Astrocyte (in vitro differentiated cells and primary cell): Measurements from ENCODE around the gene PLEKHA4. TPM values are rescaled to one million over a fixed set of nuclear protein-coding genes. Genes with fewer than 3 reads are reported as not detected.
"Not testable (repeated sequence)": the region's sequence is repeated elsewhere in the genome, so short reads cannot be mapped to it uniquely, and the experiment has no call there.

Experiments used
- DNase-seq: peaks from one replicate; pipeline ENCODE4 v3.0.0-alpha.2; 2010; ENCODE audit warnings: low read depth
- FAIRE-seq: peaks from 2 replicates; lab custom pipeline; 2011; peaks lifted over from hg19 to GRCh38; lab: Jason Lieb, UNC
- H2AFZ ChIP-seq: 2 replicates; pipeline ENCODE4 v1.6.0; 2012; ENCODE audit warnings: low read depth, low read length, inconsistent platforms
- H3K27ac ChIP-seq: 2 replicates; pipeline ENCODE4 v1.5.1; 2011; ENCODE audit warnings: low read depth, low read length, inconsistent platforms
- H3K27me3 ChIP-seq: 2 replicates; pipeline ENCODE4 v1.6.0; 2011; ENCODE audit warnings: low read length, inconsistent platforms; ENCODE audit not compliant: insufficient read depth
- H3K36me3 ChIP-seq: 2 replicates; pipeline ENCODE4 v1.5.1; 2011; ENCODE audit warnings: low read length, inconsistent platforms; ENCODE audit not compliant: insufficient read depth
- H3K4me1 ChIP-seq: 2 replicates; pipeline ENCODE4 v1.5.1; 2011; ENCODE audit warnings: low read length, inconsistent platforms; ENCODE audit not compliant: insufficient read depth
- H3K4me2 ChIP-seq: 2 replicates; pipeline ENCODE4 v1.6.0; 2012; ENCODE audit warnings: low read length, inconsistent platforms
- H3K4me3 ChIP-seq: 2 replicates; pipeline ENCODE4 v1.5.1; 2011; ENCODE audit warnings: low read depth, mild to moderate bottlenecking, low read length, inconsistent platforms; ENCODE audit not compliant: insufficient read depth
- H3K79me2 ChIP-seq: 2 replicates; pipeline ENCODE4 v1.6.0; 2012; ENCODE audit warnings: mild to moderate bottlenecking, low read length, inconsistent platforms; ENCODE audit not compliant: insufficient read depth
- H3K9ac ChIP-seq: 2 replicates; pipeline ENCODE4 v1.6.0; 2012; ENCODE audit warnings: mild to moderate bottlenecking, low read length, inconsistent platforms
- H3K9me3 ChIP-seq: 2 replicates; pipeline ENCODE4 v1.5.1; 2012; ENCODE audit warnings: low read depth, mild to moderate bottlenecking, low read length, inconsistent platforms; ENCODE audit not compliant: insufficient read depth
- H4K20me1 ChIP-seq: 2 replicates; pipeline ENCODE4 v1.6.0; 2012; ENCODE audit warnings: low read length, inconsistent platforms; ENCODE audit not compliant: insufficient read depth
- H3K27ac Mint-ChIP-seq: one replicate; pipeline ENCODE4 v1.8.0; 2021; ENCODE audit warnings: mild to moderate bottlenecking, mixed read lengths; ENCODE audit not compliant: unreplicated experiment
- H3K27me3 Mint-ChIP-seq: one replicate; pipeline ENCODE4 v1.8.0; 2021; ENCODE audit warnings: low read depth, mixed read lengths; ENCODE audit not compliant: unreplicated experiment
- H3K36me3 Mint-ChIP-seq: one replicate; pipeline ENCODE4 v1.8.0; 2021; ENCODE audit warnings: low read depth, mixed read lengths; ENCODE audit not compliant: unreplicated experiment
- H3K4me1 Mint-ChIP-seq: one replicate; pipeline ENCODE4 v1.8.0; 2021; ENCODE audit warnings: low read depth, mixed read lengths; ENCODE audit not compliant: unreplicated experiment
- H3K4me3 Mint-ChIP-seq: one replicate; pipeline ENCODE4 v1.8.0; 2021; ENCODE audit warnings: mild to moderate bottlenecking, moderate library complexity, mixed read lengths; ENCODE audit not compliant: unreplicated experiment
- H3K9me3 Mint-ChIP-seq: one replicate; pipeline ENCODE4 v1.8.0; 2021; ENCODE audit warnings: mild to moderate bottlenecking, mixed read lengths; ENCODE audit not compliant: unreplicated experiment
- CTCF ChIP-seq: IDR thresholded peaks from 2 replicates; pipeline ENCODE4 v1.5.1; 2011; ENCODE audit warnings: low read depth, mild to moderate bottlenecking, inconsistent platforms, low read length, moderate library complexity; ENCODE audit not compliant: insufficient read depth
- EZH2 ChIP-seq: IDR thresholded peaks from 2 replicates; pipeline ENCODE4 v1.6.1; 2012; ENCODE audit warnings: mild to moderate bottlenecking, low read length, inconsistent platforms; ENCODE audit not compliant: insufficient read depth
- total RNA-seq: library from RNA; stranded (reverse); gene quantifications from 2 replicates; pipeline ENCODE4 v1.2.1, GENCODE V29; 2021

The PLEKHA4 gene
- total RNA-seq, 1 donor from 2014 or later: 27.5 TPM

- Histone ChIP-seq H2AFZ (peak overlapping the region; percentile 93), H3K27ac (peak overlapping the region; percentile 65), H4K20me1 (no peaks in the 10 kb centered on the region), H3K4me3 (peak overlapping the region; percentile 60), H3K4me2 (peak overlapping the region; percentile 85), H3K36me3 (no peaks in the 10 kb centered on the region), H3K79me2 (no peaks in the 10 kb centered on the region), H3K9me3 (no peaks in the 10 kb centered on the region), H3K4me1 (peaks cover 12% of the 10 kb centered on the region), H3K9ac (peak overlapping the region; percentile 83), H3K27me3 (no peaks in the 10 kb centered on the region)
- H3K36me3 Mint-ChIP-seq: peaks cover 1% of the 10 kb centered on the region
- H3K27me3 Mint-ChIP-seq: no peaks in the 10 kb centered on the region
- H3K9me3 Mint-ChIP-seq: no peaks in the 10 kb centered on the region
- peak overlapping the region; percentile 85 for H3K4me3 Mint-ChIP-seq
- peak overlapping the region; percentile 96 for H3K27ac Mint-ChIP-seq
- DNase-seq (peak; percentile 90), FAIRE-seq (peak; percentile 94)
- H3K4me1 Mint-ChIP-seq: no peaks in the 10 kb centered on the region
- TF ChIP-seq CTCF (peak; percentile 82), EZH2 (no peak)
These were observed 73.2 kb downstream of the PLEKHA4 start for GRCh38 chr19:48795055-48795684.

GRCh38 chr19:48794291-48794690 lies 74.1 kb downstream of the PLEKHA4 start:
- peak overlapping the region; percentile 85 for H3K4me3 Mint-ChIP-seq
- no peaks in the 10 kb centered on the region for H3K4me1 Mint-ChIP-seq
- Histone ChIP-seq H2AFZ (no peak overlapping the region), H3K4me1 (peaks cover 11% of the 10 kb centered on the region), H4K20me1 (no peaks in the 10 kb centered on the region), H3K79me2 (no peaks in the 10 kb centered on the region), H3K9me3 (no peaks in the 10 kb centered on the region), H3K4me3 (no peak overlapping the region), H3K9ac (peak overlapping the region; percentile 83), H3K36me3 (no peaks in the 10 kb centered on the region), H3K27ac (no peak overlapping the region), H3K27me3 (no peaks in the 10 kb centered on the region), H3K4me2 (peak overlapping the region; percentile 85)
- H3K36me3 Mint-ChIP-seq: peaks cover 1% of the 10 kb centered on the region
- H3K27me3 Mint-ChIP-seq: no peaks in the 10 kb centered on the region
- FAIRE-seq: no peak
- peak overlapping the region; percentile 96 for H3K27ac Mint-ChIP-seq
- DNase-seq: no peak
- H3K9me3 Mint-ChIP-seq: no peaks in the 10 kb centered on the region
- TF ChIP-seq EZH2 (no peak), CTCF (no peak)

- Mint-ChIP-seq H3K27ac (no peak overlapping the region), H3K4me1 (no peaks in the 10 kb centered on the region), H3K4me3 (peak overlapping the region; percentile 20), H3K9me3 (no peaks in the 10 kb centered on the region), H3K36me3 (peaks cover 1% of the 10 kb centered on the region), H3K27me3 (no peaks in the 10 kb centered on the region)
- Histone ChIP-seq H3K9me3 (no peaks in the 10 kb centered on the region), H2AFZ (no peak overlapping the region), H3K27me3 (no peaks in the 10 kb centered on the region), H3K36me3 (no peaks in the 10 kb centered on the region), H3K4me1 (peaks cover 5% of the 10 kb centered on the region), H3K4me2 (no peak overlapping the region), H4K20me1 (no peaks in the 10 kb centered on the region), H3K9ac (no peak overlapping the region), H3K27ac (no peak overlapping the region), H3K79me2 (no peaks in the 10 kb centered on the region), H3K4me3 (no peak overlapping the region)
- no peak for FAIRE-seq
- no peak for DNase-seq
- no peak for TF ChIP-seq EZH2
- TF ChIP-seq CTCF: no peak
These were observed 75.1 kb downstream of the PLEKHA4 start for GRCh38 chr19:48793271-48793670.

GRCh38 chr19:48787331-48787730 lies 81.1 kb downstream of the PLEKHA4 start:
- not testable (repeated sequence) for H3K9me3 Mint-ChIP-seq, H3K4me1 Mint-ChIP-seq, H3K27ac Mint-ChIP-seq, H2AFZ ChIP-seq, H3K27me3 ChIP-seq, H3K9me3 ChIP-seq, DNase-seq, H3K4me3 ChIP-seq, H3K36me3 ChIP-seq, FAIRE-seq, H4K20me1 ChIP-seq, H3K27ac ChIP-seq, H3K4me2 ChIP-seq, H3K4me1 ChIP-seq, H3K4me3 Mint-ChIP-seq, H3K79me2 ChIP-seq, H3K9ac ChIP-seq, H3K36me3 Mint-ChIP-seq
- H3K27me3 Mint-ChIP-seq: peaks cover 13% of the 10 kb centered on the region
